Prostate gland (tissue), 2 donors: ENCODE results near the gene CEP112. TPM values are rescaled to one million over a fixed set of nuclear protein-coding genes. Genes with fewer than 3 reads are reported as not detected.

Source experiments
- DNase-seq: peaks from one replicate; pipeline ENCODE4 v3.0.0-alpha.2; 2019; ENCODE audit warnings: low spot score
- H3K27ac ChIP-seq, 2 donors: fragments of 200-600 bp; sonication (generic); 2 replicates each; pipeline ENCODE4 v1.5.1; 2017 to 2019
- H3K27me3 ChIP-seq: fragments of 200-600 bp; sonication (generic); replicated peaks from 2 replicates; pipeline ENCODE4 v1.5.1; 2019; ENCODE audit not compliant: insufficient read depth
- H3K36me3 ChIP-seq, 2 donors: fragments of 200-600 bp; sonication (generic); 1 replicate in 1 of 2; 2 replicates in 1 of 2; pipeline versions ENCODE4 v1.5.1 to v1.8.1; 2017 to 2019
- H3K4me1 ChIP-seq: fragments of 200-600 bp; sonication (generic); replicated peaks from 2 replicates; pipeline ENCODE4 v1.5.1; 2019
- H3K4me3 ChIP-seq, 2 donors: fragments of 200-600 bp; sonication (generic); 2 replicates each; pipeline ENCODE4 v1.5.1; 2017 to 2019
- H3K9me3 ChIP-seq: fragments of 200-600 bp; sonication (generic); 2 replicates; pipeline ENCODE4 v1.5.1; 2017
- POLR2A ChIP-seq: fragments of 450-650 bp; IDR thresholded peaks from one replicate; pipeline ENCODE4 v1.6.1; 2016; ENCODE audit warnings: antibody characterized with exemption, mild to moderate bottlenecking
- POLR2AphosphoS5 ChIP-seq: sonication (generic); formaldehyde crosslinking; IDR thresholded peaks from one replicate; pipeline ENCODE4 v1.6.1; 2017; ENCODE audit warnings: antibody characterized with exemption
- WGBS: methylation state at CpG from one replicate; pipeline ENCODE4 v1.1.5; 2018; 5-methylcytosine and 5-hydroxymethylcytosine counted together
- intact Hi-C: fragments of 100-400 bp; cut with DNase I; formaldehyde crosslinking; loops from one replicate; pipeline ENCODE4 v1.14.2; 2022
- total RNA-seq, 2 donors: library from RNA; depleted of rRNA; stranded (reverse); fragments of >200 nt; gene quantifications; one replicate each; pipeline ENCODE4 v1.1.0, GENCODE V29; 2016
- TF ChIP-seq, protein P1 (sequence below), 4 experiments: fragments of 200-600 bp in 2 of 4; fragments of 450-650 bp in 2 of 4; sonication (generic) in 2 of 4; IDR thresholded peaks; 1 replicate in 3 of 4; 2 replicates in 1 of 4; pipeline ENCODE4 v1.5.1; 2016 to 2019; ENCODE audit warnings: antibody characterized with exemption in 4 of 4, mild to moderate bottlenecking in 2 of 4, moderate library complexity in 2 of 4

The CEP112 gene
- total RNA-seq, 2 donors from 2014 or later, result 2.3 to 22.8 TPM

DNA sequence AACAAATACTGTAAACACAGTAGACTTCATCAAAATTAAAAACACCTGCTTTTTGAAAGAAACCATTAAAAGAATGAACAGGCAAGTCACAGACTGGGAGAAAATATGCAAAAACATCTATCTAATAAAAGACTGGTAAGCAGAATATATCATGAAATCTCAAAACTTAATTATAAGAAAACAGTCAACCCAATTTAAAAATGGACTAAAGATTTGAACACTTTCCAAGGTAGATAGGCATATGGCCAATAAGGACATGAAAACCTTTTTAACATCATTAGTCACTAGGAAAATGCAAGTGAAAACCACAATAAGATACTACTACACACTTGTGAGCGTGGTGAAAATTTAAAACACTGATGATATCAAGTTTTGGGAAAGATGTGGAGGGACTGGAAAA, 218.7 kb downstream of the CEP112 start:
- no peaks in the 10 kb centered on the region for H3K4me1 ChIP-seq
- no peak for DNase-seq
- H3K27me3 ChIP-seq, result no peaks in the 10 kb centered on the region
- no peaks in the 10 kb centered on the region for H3K9me3 ChIP-seq
- 0% methylated on average over 1 of the region's 1 CpG for WGBS
- intact Hi-C loops, result no loop called here
- no peak overlapping the region for H3K4me3 ChIP-seq
- no peaks in the 10 kb centered on the region for H3K36me3 ChIP-seq
- TF ChIP-seq POLR2AphosphoS5, result no peak
- TF ChIP-seq POLR2A, result no peak
- TF ChIP-seq, protein P1, sequence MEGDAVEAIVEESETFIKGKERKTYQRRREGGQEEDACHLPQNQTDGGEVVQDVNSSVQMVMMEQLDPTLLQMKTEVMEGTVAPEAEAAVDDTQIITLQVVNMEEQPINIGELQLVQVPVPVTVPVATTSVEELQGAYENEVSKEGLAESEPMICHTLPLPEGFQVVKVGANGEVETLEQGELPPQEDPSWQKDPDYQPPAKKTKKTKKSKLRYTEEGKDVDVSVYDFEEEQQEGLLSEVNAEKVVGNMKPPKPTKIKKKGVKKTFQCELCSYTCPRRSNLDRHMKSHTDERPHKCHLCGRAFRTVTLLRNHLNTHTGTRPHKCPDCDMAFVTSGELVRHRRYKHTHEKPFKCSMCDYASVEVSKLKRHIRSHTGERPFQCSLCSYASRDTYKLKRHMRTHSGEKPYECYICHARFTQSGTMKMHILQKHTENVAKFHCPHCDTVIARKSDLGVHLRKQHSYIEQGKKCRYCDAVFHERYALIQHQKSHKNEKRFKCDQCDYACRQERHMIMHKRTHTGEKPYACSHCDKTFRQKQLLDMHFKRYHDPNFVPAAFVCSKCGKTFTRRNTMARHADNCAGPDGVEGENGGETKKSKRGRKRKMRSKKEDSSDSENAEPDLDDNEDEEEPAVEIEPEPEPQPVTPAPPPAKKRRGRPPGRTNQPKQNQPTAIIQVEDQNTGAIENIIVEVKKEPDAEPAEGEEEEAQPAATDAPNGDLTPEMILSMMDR (IDR thresholded peaks at IDR 0.05), result no peak
- H3K27ac ChIP-seq, result no peak overlapping the region

DNA sequence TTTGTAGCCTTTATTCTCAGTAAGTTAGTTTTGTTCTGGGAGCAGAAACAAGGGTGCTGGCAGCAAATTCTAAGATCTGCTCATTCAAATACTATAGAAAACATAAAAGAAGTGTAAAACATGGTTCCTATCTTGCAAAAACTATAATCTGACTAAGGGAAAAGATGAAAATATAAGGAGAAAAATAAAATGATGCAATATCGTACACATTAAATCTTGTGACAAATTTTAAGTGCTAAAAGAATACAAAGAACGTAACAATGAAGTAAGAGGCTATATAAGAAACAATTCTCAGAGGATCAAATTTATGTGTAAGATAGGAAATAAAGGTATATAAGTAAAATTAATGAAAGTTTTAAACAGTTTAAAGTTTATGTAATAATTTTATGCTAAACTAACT, 224.6 kb downstream of the CEP112 start:
- H3K4me3 ChIP-seq, result no peak overlapping the region
- H3K27me3 ChIP-seq, result no peaks in the 10 kb centered on the region
- no peaks in the 10 kb centered on the region for H3K4me1 ChIP-seq
- H3K36me3 ChIP-seq, result no peaks in the 10 kb centered on the region
- intact Hi-C loops, result no loop called here
- TF ChIP-seq POLR2AphosphoS5 (no peak), POLR2A (no peak)
- TF ChIP-seq, protein P1 (IDR thresholded peaks at IDR 0.05), result no peak
- H3K9me3 ChIP-seq, result no peaks in the 10 kb centered on the region
- no peak for DNase-seq
- 98% methylated on average over 2 of the region's 2 CpGs for WGBS
- H3K27ac ChIP-seq, result no peak overlapping the region

DNA sequence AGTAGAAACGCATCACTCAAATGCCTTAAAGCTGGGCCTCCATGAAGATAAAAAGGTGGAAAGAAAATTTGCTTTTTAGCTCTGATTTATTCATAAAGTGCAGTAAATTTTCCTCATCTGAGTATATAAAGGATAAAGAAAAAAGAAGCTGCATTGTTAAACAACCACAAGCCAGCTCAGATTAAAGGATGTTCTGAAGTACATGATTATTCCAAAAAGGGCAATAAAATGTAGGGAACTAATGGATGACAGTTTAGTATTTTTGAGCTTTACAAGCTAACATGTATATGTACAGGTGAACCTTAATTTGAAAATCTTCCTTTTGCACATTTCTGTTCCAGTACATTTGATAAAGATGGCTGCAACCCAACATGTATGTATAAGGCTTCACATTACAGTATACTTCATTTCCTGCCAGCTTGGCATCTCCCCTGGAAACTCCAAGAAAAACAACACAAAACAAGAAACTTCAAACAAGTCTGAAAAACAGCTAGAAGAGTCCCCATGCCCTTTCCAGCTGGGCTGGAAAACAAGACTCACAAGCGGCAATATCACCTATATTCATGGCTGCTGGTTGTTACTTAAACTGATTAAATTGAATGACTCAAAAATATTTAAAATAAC, 225.7 kb downstream of the CEP112 start:
- Histone ChIP-seq H3K27ac (no peak overlapping the region), H3K4me3 (no peak overlapping the region), H3K4me1 (no peaks in the 10 kb centered on the region), H3K36me3 (no peaks in the 10 kb centered on the region), H3K9me3 (no peaks in the 10 kb centered on the region), H3K27me3 (no peaks in the 10 kb centered on the region)
- TF ChIP-seq POLR2A (no peak), POLR2AphosphoS5 (no peak)
- TF ChIP-seq, protein P1 (IDR thresholded peaks at IDR 0.05), result no peak
- no peak for DNase-seq
- intact Hi-C loops, result no loop called here
- WGBS, result 72% methylated on average over 2 of the region's 2 CpGs

DNA sequence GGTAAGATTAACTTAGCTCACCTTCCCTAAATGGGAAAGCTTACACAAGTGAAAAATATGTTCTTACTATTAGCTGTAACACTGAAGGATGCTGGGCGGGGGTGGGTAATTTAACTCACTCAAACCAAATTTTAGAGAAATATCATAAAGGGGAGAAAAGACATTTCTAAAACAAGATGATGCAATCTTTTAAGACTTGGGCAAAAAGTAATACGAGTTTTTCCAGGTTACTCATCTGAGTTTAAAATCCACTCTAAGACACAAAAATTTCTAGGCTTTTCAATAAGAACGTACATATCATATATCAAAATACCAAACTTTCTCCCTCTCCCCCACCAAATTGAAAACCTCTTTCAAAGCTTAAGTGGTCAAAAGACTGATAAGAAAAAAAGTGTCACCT, 228.8 kb downstream of the CEP112 start:
- TF ChIP-seq POLR2A (no peak), POLR2AphosphoS5 (no peak)
- TF ChIP-seq, protein P1 (IDR thresholded peaks at IDR 0.05), result no peak
- no peak for DNase-seq
- intact Hi-C loops, result no loop called here
- Histone ChIP-seq H3K36me3 (no peaks in the 10 kb centered on the region), H3K27ac (no peak overlapping the region), H3K27me3 (no peaks in the 10 kb centered on the region), H3K4me1 (no peaks in the 10 kb centered on the region), H3K4me3 (no peak overlapping the region), H3K9me3 (no peaks in the 10 kb centered on the region)
- WGBS, result 92% methylated on average over 3 of the region's 3 CpGs

DNA sequence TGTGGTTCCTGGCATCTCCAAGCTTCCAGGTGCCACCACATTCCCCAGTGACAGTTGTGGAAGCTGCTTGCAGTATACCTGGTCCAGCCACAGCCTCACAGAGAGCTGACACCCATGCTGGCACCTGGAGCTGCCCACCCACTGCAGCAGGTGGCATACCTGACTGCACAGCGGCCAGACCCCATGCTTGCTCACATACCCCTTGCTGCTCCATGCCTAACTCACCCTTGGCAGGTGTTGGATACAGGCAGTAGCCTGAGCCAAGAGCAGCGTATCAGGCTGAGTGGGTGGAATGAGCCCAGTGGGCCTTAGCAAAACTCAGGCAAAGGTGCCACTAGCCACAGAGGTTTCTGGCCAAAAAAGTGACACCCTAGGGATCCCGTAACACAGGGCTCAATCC, 232.3 kb downstream of the CEP112 start:
- H3K4me1 ChIP-seq, result no peaks in the 10 kb centered on the region
- H3K9me3 ChIP-seq, result no peaks in the 10 kb centered on the region
- no peaks in the 10 kb centered on the region for H3K36me3 ChIP-seq
- intact Hi-C loops, result no loop called here
- H3K27ac ChIP-seq, result no peak overlapping the region
- 93% methylated on average over 3 of the region's 3 CpGs for WGBS
- H3K4me3 ChIP-seq, result no peak overlapping the region
- no peak for DNase-seq
- TF ChIP-seq, protein P1 (IDR thresholded peaks at IDR 0.05), result no peak
- H3K27me3 ChIP-seq, result no peaks in the 10 kb centered on the region
